Glomerular visceral epithelial cell (primary cell): ENCODE measurements around the gene MTERF4.
"Not testable (repeated sequence)": the region's sequence is repeated elsewhere in the genome, so short reads cannot be mapped to it uniquely, and the experiment has no call there.

Experiments
- DNase-seq: peaks from one replicate; pipeline ENCODE4 v3.0.0-alpha.2; 2016; ENCODE audit errors: extremely low spot score

The MTERF4 gene

GRCh38 chr2:241111440-241111805 lies 9.3 kb upstream of the MTERF4 start:
- no peak for DNase-seq

GRCh38 chr2:241110607-241111439 lies 8.7 kb upstream of the MTERF4 start:
- DNase-seq, result no peak

- DNase-seq, result no peak
Measured at GRCh38 chr2:241110089-241110606, 8.1 kb upstream of the MTERF4 start.

GRCh38 chr2:241109210-241110088 lies 7.4 kb upstream of the MTERF4 start:
- DNase-seq, result no peak

GRCh38 chr2:241108271-241109209 lies 6.5 kb upstream of the MTERF4 start:
- DNase-seq, result no peak

- DNase-seq, result no peak
Measured at GRCh38 chr2:241107031-241107783, 5.1 kb upstream of the MTERF4 start.

- DNase-seq, result no peak
Measured at GRCh38 chr2:241105641-241106040, 3.6 kb upstream of the MTERF4 start.

GRCh38 chr2:241104611-241105010 lies 2.5 kb upstream of the MTERF4 start:
- DNase-seq, result not testable (repeated sequence)

- no peak for DNase-seq
Measured at GRCh38 chr2:241103176-241103595, 1.1 kb upstream of the MTERF4 start.

- no peak for DNase-seq
Measured at GRCh38 chr2:241099246-241099645, 2.8 kb downstream of the MTERF4 start.

GRCh38 chr2:241096979-241097378 lies 5.1 kb downstream of the MTERF4 start:
- DNase-seq, result no peak

- no peak for DNase-seq
Measured at GRCh38 chr2:241095594-241096290, 6.3 kb downstream of the MTERF4 start.

GRCh38 chr2:241094924-241095420 lies 7.1 kb downstream of the MTERF4 start:
- DNase-seq, result no peak

- no peak for DNase-seq
Measured at GRCh38 chr2:241094172-241094571, 7.9 kb downstream of the MTERF4 start.

- DNase-seq, result not testable (repeated sequence)
Measured at GRCh38 chr2:241093133-241093781, 8.8 kb downstream of the MTERF4 start.

GRCh38 chr2:241092677-241093076 lies 9.4 kb downstream of the MTERF4 start:
- no peak for DNase-seq

GRCh38 chr2:241091734-241092445 lies 10.2 kb downstream of the MTERF4 start:
- no peak for DNase-seq

GRCh38 chr2:241091201-241091600 lies 10.9 kb downstream of the MTERF4 start:
- DNase-seq, result no peak
